ENCODE results near the gene PSG3.
"Not testable (repeated sequence)": the region's sequence is repeated elsewhere in the genome, so short reads cannot be mapped to it uniquely, and the experiment has no call there.

DNA sequence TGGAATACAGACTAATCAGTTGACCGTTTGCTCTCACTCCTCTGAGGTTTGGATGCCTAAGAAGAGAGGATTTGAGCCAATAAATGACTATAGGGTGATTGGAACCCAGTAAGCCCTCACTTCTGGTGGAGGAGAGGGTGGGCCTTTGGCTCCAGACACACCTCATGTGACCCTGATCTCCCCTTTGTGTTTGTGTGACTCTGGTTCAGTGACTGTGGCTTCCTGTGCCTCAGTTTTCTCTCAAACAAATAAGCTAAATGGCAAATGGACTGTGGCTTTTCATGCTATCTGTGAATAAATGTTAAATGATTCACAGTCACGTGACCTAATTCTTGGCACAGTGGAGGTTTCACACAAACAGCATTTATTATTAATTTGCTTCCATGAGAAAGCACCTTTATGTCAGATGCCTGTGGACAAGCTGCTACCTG, 2.7 kb downstream of the PSG3 start:
- TF ChIP-seq CTCF, POLR2A (IDR thresholded peaks at IDR 0.05): not testable (repeated sequence)
